ENCODE results near the gene BICRA. TPM values are rescaled to one million over a fixed set of nuclear protein-coding genes. Genes with fewer than 3 reads are reported as not detected.

Gene BICRA
- total RNA-seq, 1 donor from 2014 or later, result 22.9 TPM

DNA sequence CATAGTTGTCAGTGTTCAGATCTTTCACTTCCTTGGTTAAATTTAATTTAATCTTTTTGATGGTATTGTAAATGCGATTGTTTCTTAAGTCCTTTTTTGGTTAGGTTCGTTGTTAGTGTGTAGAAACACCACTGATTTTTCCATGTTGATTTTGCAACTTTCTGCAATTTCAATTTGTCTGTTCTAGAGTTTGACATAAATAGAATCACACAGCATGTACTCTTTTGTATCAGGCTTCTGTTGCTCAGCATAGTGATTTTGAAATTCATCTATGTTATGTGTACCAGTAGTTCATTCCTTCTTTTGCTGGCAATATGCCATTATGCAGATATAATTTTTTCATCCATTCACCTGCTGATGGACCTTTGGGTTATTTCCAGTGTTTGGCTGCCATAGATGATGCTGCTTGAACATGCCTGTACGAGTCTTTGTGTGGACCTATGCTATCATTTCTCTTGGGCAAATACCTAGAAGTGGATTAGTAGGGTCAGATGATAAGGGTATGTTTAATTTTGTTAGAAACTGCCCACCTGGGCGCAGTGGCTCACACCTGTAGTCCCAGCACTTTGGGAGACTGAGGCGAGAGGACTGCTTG, 33.1 kb downstream of the BICRA start:
- TF ChIP-seq, protein P1, sequence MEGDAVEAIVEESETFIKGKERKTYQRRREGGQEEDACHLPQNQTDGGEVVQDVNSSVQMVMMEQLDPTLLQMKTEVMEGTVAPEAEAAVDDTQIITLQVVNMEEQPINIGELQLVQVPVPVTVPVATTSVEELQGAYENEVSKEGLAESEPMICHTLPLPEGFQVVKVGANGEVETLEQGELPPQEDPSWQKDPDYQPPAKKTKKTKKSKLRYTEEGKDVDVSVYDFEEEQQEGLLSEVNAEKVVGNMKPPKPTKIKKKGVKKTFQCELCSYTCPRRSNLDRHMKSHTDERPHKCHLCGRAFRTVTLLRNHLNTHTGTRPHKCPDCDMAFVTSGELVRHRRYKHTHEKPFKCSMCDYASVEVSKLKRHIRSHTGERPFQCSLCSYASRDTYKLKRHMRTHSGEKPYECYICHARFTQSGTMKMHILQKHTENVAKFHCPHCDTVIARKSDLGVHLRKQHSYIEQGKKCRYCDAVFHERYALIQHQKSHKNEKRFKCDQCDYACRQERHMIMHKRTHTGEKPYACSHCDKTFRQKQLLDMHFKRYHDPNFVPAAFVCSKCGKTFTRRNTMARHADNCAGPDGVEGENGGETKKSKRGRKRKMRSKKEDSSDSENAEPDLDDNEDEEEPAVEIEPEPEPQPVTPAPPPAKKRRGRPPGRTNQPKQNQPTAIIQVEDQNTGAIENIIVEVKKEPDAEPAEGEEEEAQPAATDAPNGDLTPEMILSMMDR (conservative IDR thresholded peaks at IDR 0.05), result no peak
- H3K4me1 Mint-ChIP-seq (ENCODE audit: unreplicated experiment), result peaks cover 30% of the 10 kb centered on the region
- H3K27me3 Mint-ChIP-seq, result no peaks in the 10 kb centered on the region
- peak overlapping the region; percentile 15 for H3K27ac Mint-ChIP-seq
- no peaks in the 10 kb centered on the region for H3K9me3 Mint-ChIP-seq
- peaks cover 18% of the 10 kb centered on the region for H3K36me3 Mint-ChIP-seq
- DNase-seq (ENCODE audit: extremely low spot score, unreplicated experiment), result no peak
- H3K4me3 Mint-ChIP-seq, result no peak overlapping the region

DNA sequence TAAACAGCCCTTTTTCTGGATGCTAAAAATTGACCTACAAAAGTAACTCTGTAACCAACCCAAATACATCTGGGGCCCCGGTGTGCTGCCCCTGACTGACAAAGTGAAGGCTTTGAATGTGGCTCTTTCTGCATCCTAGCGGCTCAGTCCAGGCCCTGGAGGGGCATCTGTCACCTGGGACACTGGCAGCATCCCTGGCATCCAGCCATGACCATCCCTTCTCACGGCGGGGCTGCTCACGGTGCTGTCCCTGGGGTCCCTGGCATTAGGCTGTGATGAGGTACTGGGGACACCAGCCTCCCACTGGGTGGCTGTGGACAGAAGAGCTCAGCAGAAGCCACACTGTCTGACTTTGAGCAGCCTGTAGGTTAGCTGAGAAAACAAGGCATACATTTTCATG, 34.3 kb downstream of the BICRA start:
- H3K4me1 Mint-ChIP-seq (ENCODE audit: unreplicated experiment), result peaks cover 26% of the 10 kb centered on the region
- no peak overlapping the region for H3K27ac Mint-ChIP-seq

DNA sequence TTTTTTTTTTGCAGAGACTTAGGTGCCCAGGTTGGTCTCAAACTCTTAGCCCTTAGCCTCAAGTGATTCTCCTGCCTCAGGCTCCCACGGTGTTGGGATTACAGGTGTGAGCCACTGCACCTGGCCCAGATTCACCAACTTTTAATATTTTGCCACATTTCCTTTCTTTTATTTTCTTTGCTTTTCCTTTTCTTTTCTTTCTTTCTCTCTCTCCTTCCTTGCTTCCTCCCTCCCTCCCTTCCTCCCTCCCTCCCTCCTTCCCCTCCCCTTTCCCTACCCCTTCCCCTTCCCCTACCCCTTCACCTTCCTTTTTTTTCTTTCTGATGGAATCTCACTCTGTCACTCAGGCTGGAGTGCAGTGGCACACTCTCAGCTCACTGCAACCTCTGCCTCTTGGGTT, 35.3 kb downstream of the BICRA start:
- no peak for DNase-seq (ENCODE audit: extremely low spot score, unreplicated experiment)
- Mint-ChIP-seq H3K9me3 (no peaks in the 10 kb centered on the region), H3K27ac (peak overlapping the region; percentile 86), H3K4me3 (no peak overlapping the region), H3K36me3 (peaks cover 28% of the 10 kb centered on the region), H3K27me3 (no peaks in the 10 kb centered on the region), H3K4me1 (ENCODE audit: unreplicated experiment) (peaks cover 24% of the 10 kb centered on the region)
- TF ChIP-seq, protein P1 (conservative IDR thresholded peaks at IDR 0.05), result no peak

More for the DNA sequence above, 34.3 kb downstream of the BICRA start:
- Mint-ChIP-seq H3K27me3 (no peaks in the 10 kb centered on the region), H3K4me3 (no peak overlapping the region), H3K36me3 (peaks cover 28% of the 10 kb centered on the region), H3K9me3 (no peaks in the 10 kb centered on the region)
- DNase-seq (ENCODE audit: extremely low spot score, unreplicated experiment), result no peak
- TF ChIP-seq, protein P1 (conservative IDR thresholded peaks at IDR 0.05), result no peak

DNA sequence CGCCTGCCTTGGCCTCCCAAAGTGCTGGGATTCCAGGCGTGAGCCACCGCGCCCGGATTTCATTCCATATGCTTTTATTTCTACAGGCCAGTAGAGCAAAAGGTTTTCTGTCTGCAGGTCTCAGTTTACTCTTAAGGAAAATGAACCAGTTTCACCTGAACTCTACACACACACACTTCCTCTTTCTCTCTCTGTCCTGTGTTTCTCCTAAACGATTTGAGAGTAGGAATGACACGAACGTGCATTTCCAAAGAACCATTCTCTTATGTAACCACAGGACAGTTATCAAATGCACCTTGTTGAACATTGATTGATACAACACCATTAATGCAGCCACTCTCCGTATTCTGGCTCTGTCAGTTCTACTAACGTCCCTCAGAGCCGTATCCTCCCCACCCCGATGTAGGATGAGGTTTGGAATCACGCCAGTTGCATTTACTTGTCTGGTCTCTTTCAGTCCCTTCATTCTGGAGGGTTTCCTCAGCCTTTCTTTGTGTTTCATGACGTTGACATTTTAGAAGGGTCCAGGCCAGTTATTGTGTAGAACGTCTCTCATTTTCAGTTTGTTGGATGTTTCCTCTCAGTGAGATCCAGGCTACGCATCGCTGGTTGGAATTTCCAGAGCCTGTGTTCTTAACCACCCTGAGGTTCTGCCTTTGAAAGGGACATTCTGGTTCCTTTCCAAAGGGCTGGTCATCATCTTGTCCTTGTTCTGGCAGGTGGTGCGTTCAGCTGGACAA, 36.0 kb downstream of the BICRA start:
- H3K4me3 Mint-ChIP-seq, result peak overlapping the region; percentile 44
- H3K27me3 Mint-ChIP-seq, result no peaks in the 10 kb centered on the region
- H3K36me3 Mint-ChIP-seq, result peaks cover 32% of the 10 kb centered on the region
- TF ChIP-seq, protein P1 (conservative IDR thresholded peaks at IDR 0.05), result no peak
- peak overlapping the region; percentile 86 for H3K27ac Mint-ChIP-seq
- no peak for DNase-seq (ENCODE audit: extremely low spot score, unreplicated experiment)
- no peaks in the 10 kb centered on the region for H3K9me3 Mint-ChIP-seq
- H3K4me1 Mint-ChIP-seq (ENCODE audit: unreplicated experiment), result peaks cover 24% of the 10 kb centered on the region

DNA sequence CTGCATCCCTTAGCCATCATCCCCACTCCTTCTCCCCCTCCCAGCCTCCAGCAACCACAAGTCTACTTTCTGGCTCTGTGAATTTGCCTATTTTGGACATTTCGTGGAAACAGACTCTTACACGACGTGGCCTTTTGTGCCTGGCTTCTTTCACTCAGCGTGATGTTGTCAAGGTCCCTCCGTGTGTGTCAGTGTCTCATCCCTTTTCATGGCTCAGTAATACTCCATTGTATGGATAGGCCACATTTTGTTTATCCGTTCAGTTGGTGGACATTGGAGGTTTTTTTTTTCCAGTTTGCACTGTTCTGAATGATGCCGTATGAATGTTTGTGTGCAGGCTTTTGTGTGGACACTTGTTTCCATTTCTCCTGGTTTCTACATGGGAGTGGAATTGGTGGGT, 38.0 kb downstream of the BICRA start:
- Mint-ChIP-seq H3K36me3 (peaks cover 41% of the 10 kb centered on the region), H3K9me3 (no peaks in the 10 kb centered on the region), H3K27me3 (no peaks in the 10 kb centered on the region), H3K4me3 (no peak overlapping the region), H3K4me1 (ENCODE audit: unreplicated experiment) (peaks cover 24% of the 10 kb centered on the region), H3K27ac (peak overlapping the region; percentile 86)
- DNase-seq (ENCODE audit: extremely low spot score, unreplicated experiment), result no peak
- TF ChIP-seq, protein P1 (conservative IDR thresholded peaks at IDR 0.05), result no peak
